ELR (cell line): ENCODE measurements around the gene TXNDC8.
"Not testable (repeated sequence)": the region's sequence is repeated elsewhere in the genome, so short reads cannot be mapped to it uniquely, and the experiment has no call there.

Experiments used
- DNase-seq: peaks from one replicate; pipeline ENCODE4 v3.0.0-alpha.2; 2015; ENCODE audit warnings: low read depth

TXNDC8 gene

GRCh38 chr9:110327716-110328115 is 9.9 kb downstream of the TXNDC8 start:
- DNase-seq: no peak

- DNase-seq: no peak
Measured at GRCh38 chr9:110323818-110324217, 13.8 kb downstream of the TXNDC8 start.

- DNase-seq: no peak
Measured at GRCh38 chr9:110320651-110321445, 16.8 kb downstream of the TXNDC8 start.

GRCh38 chr9:110319781-110320492 is 17.7 kb downstream of the TXNDC8 start:
- DNase-seq: peak; percentile 30

- DNase-seq: no peak
Measured at GRCh38 chr9:110317911-110318310, 19.8 kb downstream of the TXNDC8 start.

- no peak for DNase-seq
Measured at GRCh38 chr9:110316261-110317075, 21.2 kb downstream of the TXNDC8 start.

- not testable (repeated sequence) for DNase-seq
Measured at GRCh38 chr9:110311978-110312377, 25.7 kb downstream of the TXNDC8 start.

- DNase-seq: no peak
Measured at GRCh38 chr9:110309681-110310080, 28.0 kb downstream of the TXNDC8 start.

- DNase-seq: no peak
Measured at GRCh38 chr9:110308633-110309038, 29.0 kb downstream of the TXNDC8 start.

- no peak for DNase-seq
Measured at GRCh38 chr9:110307191-110307590, 30.5 kb downstream of the TXNDC8 start.

GRCh38 chr9:110303133-110303532 is 34.5 kb downstream of the TXNDC8 start:
- peak; percentile 6 for DNase-seq

- no peak for DNase-seq
Measured at GRCh38 chr9:110298043-110298605, 39.5 kb downstream of the TXNDC8 start.

GRCh38 chr9:110293248-110293647 is 44.4 kb downstream of the TXNDC8 start:
- no peak for DNase-seq

GRCh38 chr9:110291921-110292557 is 45.6 kb downstream of the TXNDC8 start:
- no peak for DNase-seq

GRCh38 chr9:110290001-110290400 is 47.7 kb downstream of the TXNDC8 start:
- no peak for DNase-seq

GRCh38 chr9:110288503-110288902 is 49.2 kb downstream of the TXNDC8 start:
- no peak for DNase-seq

GRCh38 chr9:110287289-110287680 is 50.4 kb downstream of the TXNDC8 start:
- no peak for DNase-seq

- no peak for DNase-seq
Measured at GRCh38 chr9:110284211-110284844, 53.3 kb downstream of the TXNDC8 start.

- no peak for DNase-seq
Measured at GRCh38 chr9:110283751-110284150, 53.9 kb downstream of the TXNDC8 start.

GRCh38 chr9:110282739-110283081 is 55.0 kb downstream of the TXNDC8 start:
- no peak for DNase-seq

- DNase-seq: no peak
Measured at GRCh38 chr9:110282018-110282738, 55.5 kb downstream of the TXNDC8 start.
